Gastrocnemius medialis (tissue), 4 donors: Measurements from ENCODE around the gene PTPRE. TPM values are rescaled to one million over a fixed set of nuclear protein-coding genes. Genes with fewer than 3 reads are reported as not detected.

ENCODE experiments used
- ATAC-seq, 2 donors: fragments of 150-250 bp; one replicate each; pipeline ENCODE4 v1.9.1; 2016
- DNase-seq, 2 donors: peaks; one replicate each; pipeline ENCODE4 v3.0.0-alpha.2; 2019
- H3K27ac ChIP-seq, 4 donors: fragments of 200-600 bp; sonication (generic); 1 replicate in 1 of 4; 2 replicates in 3 of 4; pipeline ENCODE4 v1.5.1; 2016 to 2018; ENCODE audit warnings: mild to moderate bottlenecking in 2 of 4, moderate library complexity in 1 of 4
- H3K27me3 ChIP-seq, 3 donors: fragments of 200-600 bp; sonication (generic) in 2 of 3; 1 replicate in 1 of 3; 2 replicates in 2 of 3; pipeline versions ENCODE4 v1.5.1 to v1.6.0; 2016 to 2019; ENCODE audit warnings: mild to moderate bottlenecking in 1 of 3, moderate library complexity in 1 of 3
- H3K36me3 ChIP-seq, 2 donors: fragments of 200-600 bp; sonication (generic) in 1 of 2; one replicate each; pipeline ENCODE4 v1.5.1; 2017 to 2018
- H3K4me1 ChIP-seq, 2 donors: fragments of 200-600 bp; sonication (generic) in 1 of 2; one replicate each; pipeline ENCODE4 v1.5.1; 2016 to 2017; ENCODE audit warnings: mild to moderate bottlenecking in 2 of 2
- H3K4me3 ChIP-seq, 4 donors: fragments of 200-600 bp; sonication (generic) in 3 of 4; 1 replicate in 1 of 4; 2 replicates in 3 of 4; pipeline ENCODE4 v1.5.1; 2016 to 2019; ENCODE audit warnings: mild to moderate bottlenecking in 2 of 4
- H3K9me3 ChIP-seq, 3 donors: fragments of 200-600 bp; sonication (generic) in 2 of 3; 1 replicate in 1 of 3; 2 replicates in 2 of 3; pipeline ENCODE4 v1.5.1; 2016 to 2019
- POLR2A ChIP-seq, 2 donors: fragments of 450-650 bp; IDR thresholded peaks; one replicate each; pipeline ENCODE4 v1.6.1; 2017; ENCODE audit warnings: antibody characterized with exemption in 2 of 2, mild to moderate bottlenecking in 2 of 2, moderate library complexity in 2 of 2
- in situ Hi-C, 4 donors: fragments of 200-750 bp; cut with MboI; loops; one replicate each; pipeline versions ENCODE4 v1.15.0 to v1.8.0; 2017; ENCODE audit warnings: low sequenced_read_pairs in 4 of 4
- intact Hi-C: fragments of 100-400 bp; cut with DNase I; formaldehyde crosslinking; loops from one replicate; pipeline ENCODE4 v1.15.1; 2023; ENCODE audit warnings: low total_unique reads
- total RNA-seq, 4 donors: library from RNA; depleted of rRNA; stranded (reverse); fragments of >200 nt; gene quantifications; one replicate each; pipeline versions ENCODE4 v1.1.0 to v1.2.3, GENCODE V29; 2016
- TF ChIP-seq, protein P1 (sequence below), 5 experiments: fragments of 450-650 bp in 3 of 5; fragments of 200-600 bp in 2 of 5; sonication (generic) in 2 of 5; IDR thresholded peaks in 4 of 5; conservative IDR thresholded peaks in 1 of 5; 1 replicate in 4 of 5; 2 replicates in 1 of 5; pipeline ENCODE4 v1.5.1; 2016 to 2019; ENCODE audit warnings: antibody characterized with exemption in 5 of 5, mild to moderate bottlenecking in 3 of 5, moderate library complexity in 3 of 5

The PTPRE gene
- total RNA-seq, 4 donors from 2014 or later, result 0.97 to 2.2 (median 1.6) TPM

DNA sequence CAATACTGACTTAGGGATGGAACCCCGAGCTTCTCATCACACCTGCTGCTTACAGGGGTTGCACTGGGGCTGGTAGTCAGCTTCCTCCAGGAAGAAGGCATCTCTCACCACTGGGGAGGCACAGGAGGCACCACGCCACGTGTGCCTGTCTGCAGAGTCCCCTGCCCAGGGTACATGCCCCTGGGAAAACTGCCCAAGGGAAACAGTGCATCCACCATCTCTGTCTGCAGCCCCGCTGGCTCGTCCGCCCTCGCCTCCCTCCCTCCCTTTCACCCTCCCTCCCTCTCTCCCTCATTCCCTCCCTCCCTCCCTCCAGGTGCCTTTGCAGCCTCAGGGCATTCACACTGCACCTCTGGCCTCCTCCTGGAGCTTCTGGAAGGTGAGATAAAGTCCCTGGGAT lies 101.1 kb downstream of the PTPRE start:
- intact Hi-C loops, result no loop called here
- Histone ChIP-seq H3K4me1 (peaks cover 0 to 3% of the 10 kb centered on the region in 2 donors), H3K27ac (no peak overlapping the region), H3K36me3 (no peaks in the 10 kb centered on the region), H3K4me3 (no peak overlapping the region), H3K27me3 (no peaks in the 10 kb centered on the region), H3K9me3 (no peaks in the 10 kb centered on the region)
- no peak for DNase-seq
- in situ Hi-C loops, result no loop called here
- ATAC-seq, result no peak
- TF ChIP-seq, protein P1, sequence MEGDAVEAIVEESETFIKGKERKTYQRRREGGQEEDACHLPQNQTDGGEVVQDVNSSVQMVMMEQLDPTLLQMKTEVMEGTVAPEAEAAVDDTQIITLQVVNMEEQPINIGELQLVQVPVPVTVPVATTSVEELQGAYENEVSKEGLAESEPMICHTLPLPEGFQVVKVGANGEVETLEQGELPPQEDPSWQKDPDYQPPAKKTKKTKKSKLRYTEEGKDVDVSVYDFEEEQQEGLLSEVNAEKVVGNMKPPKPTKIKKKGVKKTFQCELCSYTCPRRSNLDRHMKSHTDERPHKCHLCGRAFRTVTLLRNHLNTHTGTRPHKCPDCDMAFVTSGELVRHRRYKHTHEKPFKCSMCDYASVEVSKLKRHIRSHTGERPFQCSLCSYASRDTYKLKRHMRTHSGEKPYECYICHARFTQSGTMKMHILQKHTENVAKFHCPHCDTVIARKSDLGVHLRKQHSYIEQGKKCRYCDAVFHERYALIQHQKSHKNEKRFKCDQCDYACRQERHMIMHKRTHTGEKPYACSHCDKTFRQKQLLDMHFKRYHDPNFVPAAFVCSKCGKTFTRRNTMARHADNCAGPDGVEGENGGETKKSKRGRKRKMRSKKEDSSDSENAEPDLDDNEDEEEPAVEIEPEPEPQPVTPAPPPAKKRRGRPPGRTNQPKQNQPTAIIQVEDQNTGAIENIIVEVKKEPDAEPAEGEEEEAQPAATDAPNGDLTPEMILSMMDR (IDR thresholded peaks at IDR 0.05 in 4 of 5, conservative IDR thresholded peaks at IDR 0.05 in 1 of 5), result no peak
- TF ChIP-seq POLR2A (IDR thresholded peaks at IDR 0.05), result no peak

DNA sequence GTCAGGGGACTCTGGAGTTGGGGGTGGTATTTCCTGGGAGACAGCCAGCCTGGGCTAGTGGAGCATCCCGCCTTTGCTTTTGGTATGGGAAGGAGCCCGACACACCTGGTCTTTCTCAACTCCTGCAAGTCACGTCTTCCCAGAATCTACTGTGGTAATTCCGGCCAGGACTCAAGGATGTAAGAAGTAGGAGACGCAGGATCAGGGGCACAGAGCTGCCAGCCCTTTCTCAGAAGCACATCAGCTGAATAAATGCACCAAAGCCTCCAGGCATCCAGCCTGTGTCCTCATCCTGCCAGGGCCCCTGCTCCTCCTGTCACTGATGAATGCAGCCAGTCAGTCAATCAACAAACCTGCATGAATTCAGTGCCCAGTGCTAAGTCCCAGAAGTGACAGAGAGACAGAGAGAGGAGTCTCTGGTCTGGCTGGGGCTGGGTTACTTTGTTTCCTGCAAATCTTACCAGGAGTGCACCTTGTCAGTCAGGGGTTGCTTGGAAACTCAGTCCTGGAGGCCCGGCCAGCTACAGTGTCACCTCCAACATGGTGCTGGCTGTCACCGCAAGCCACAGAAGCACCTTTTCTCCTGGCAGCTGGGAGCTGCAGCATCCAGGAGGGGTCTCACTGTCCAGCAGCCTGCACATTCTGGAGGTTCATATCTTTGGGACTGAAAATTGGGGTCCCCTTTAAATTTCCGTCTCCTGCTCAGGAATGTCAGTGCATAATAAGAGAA lies 101.8 kb downstream of the PTPRE start:
- in situ Hi-C loops (no loop called here), intact Hi-C loops (no loop called here)
- TF ChIP-seq, protein P1 (IDR thresholded peaks at IDR 0.05 in 4 of 5, conservative IDR thresholded peaks at IDR 0.05 in 1 of 5), result no peak
- TF ChIP-seq POLR2A (IDR thresholded peaks at IDR 0.05), result no peak
- DNase-seq (no peak), ATAC-seq (no peak)
- Histone ChIP-seq H3K4me1 (peaks cover 0 to 3% of the 10 kb centered on the region in 2 donors), H3K36me3 (no peaks in the 10 kb centered on the region), H3K9me3 (no peaks in the 10 kb centered on the region), H3K27ac (no peak overlapping the region), H3K4me3 (no peak overlapping the region), H3K27me3 (no peaks in the 10 kb centered on the region)

DNA sequence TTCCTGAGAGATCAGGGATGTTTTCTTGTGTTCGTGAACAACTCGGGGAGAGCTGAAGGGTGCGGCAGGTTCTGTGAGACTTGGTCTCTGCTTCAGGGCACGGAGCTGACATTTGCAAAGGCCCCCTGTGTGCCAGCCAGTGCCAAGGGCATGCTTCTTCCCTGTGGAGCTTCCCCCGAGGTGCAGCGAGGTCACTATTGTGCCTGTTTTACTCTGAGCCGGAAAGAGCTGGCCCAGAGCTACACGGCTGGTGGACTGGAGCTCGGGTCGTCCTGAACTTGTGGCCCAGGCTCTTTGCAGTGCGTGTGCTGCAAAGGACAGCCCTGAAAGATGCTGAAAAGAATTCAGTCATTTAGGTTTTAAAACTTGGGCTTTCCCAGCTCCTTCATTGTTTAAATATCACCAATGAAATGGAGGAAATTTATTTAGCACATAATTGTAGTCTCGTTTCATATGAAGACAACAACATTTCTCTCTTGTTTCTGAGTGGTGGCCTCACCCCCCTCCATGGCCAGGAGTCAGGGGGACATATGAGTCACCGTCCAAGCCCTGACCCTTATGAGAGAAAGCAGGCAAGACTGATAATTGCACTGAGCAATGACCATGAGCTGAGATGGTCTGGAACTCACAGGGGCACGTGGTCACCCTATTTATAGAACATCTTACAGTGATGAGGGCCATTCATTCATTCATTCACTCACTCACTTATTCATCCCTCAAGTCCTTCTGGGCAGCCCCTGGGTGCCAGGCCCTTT lies 102.6 kb downstream of the PTPRE start:
- Histone ChIP-seq H3K36me3 (no peaks in the 10 kb centered on the region), H3K4me1 (peaks cover 0 to 3% of the 10 kb centered on the region in 2 donors), H3K4me3 (no peak overlapping the region), H3K27me3 (no peaks in the 10 kb centered on the region), H3K9me3 (no peaks in the 10 kb centered on the region), H3K27ac (no peak overlapping the region)
- ATAC-seq (no peak), DNase-seq (no peak)
- in situ Hi-C loops, result loop anchor here (5.0 to 10.0 kb wide), 2 partner anchors 97 to 105 kb away; partner anchors contain the start of gene PTPRE (in 2 of the 4)
- TF ChIP-seq POLR2A (IDR thresholded peaks at IDR 0.05), result no peak
- TF ChIP-seq, protein P1 (IDR thresholded peaks at IDR 0.05 in 4 of 5, conservative IDR thresholded peaks at IDR 0.05 in 1 of 5), result no peak
- intact Hi-C loops, result no loop called here

DNA sequence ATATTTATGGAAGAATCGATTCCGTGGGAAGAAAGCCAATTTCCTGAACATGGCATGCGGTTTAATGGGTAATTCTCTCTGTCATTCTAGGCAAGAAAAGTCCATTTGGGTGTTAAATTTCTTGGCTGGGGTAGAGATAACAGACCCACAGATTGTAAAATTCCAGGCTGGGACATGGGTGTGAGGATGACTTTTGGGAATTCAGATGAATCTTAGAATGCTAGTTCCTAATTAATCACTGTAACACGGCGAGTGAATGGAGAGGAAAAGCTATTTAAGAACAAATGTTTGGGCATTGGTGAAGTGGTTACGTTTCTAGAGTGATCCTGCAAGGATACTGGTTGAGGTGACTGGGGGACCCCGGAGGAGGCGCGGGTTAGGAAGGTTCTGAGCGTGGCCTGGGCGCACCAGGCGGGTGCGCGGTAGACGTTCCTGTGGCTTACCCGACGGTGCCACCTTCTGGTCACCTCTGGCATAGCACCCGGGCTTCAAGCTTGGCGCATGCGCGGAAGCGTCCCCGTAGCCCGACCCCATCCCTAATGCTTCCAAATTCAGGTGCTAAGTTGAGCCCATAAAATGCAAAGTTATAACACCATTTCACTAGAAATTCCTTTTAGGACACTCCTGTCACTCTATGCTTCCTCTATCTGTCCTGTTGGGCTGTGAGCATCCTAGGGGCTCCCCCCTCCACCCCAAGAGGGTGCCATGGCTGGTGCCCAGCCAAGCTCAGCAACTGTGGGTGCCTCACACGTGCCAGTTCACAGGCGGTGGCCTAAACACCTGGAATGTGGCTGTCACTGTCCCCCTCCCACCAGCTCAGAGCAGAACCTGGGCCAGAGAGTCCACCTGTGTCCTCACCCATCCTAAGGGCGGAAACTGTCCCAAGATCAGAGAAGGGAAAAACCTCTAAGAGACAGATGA lies 104.4 kb downstream of the PTPRE start:
- peak; percentile 85 to 90 for ATAC-seq
- no peak overlapping the region for H3K4me3 ChIP-seq
- no peak overlapping the region for H3K27ac ChIP-seq
- intact Hi-C loops (loop anchor here (1.0 kb wide), 2 partner anchors 58 to 104 kb away; partner anchors contain the start of gene PTPRE), in situ Hi-C loops (loop anchor here (5.0 to 10.0 kb wide), 2 partner anchors 99 to 107 kb away; partner anchors contain the start of gene PTPRE (in 2 of the 4))
- TF ChIP-seq, protein P1 (IDR thresholded peaks at IDR 0.05 in 4 of 5, conservative IDR thresholded peaks at IDR 0.05 in 1 of 5), result peak; percentile 85 to 99 (median 95)
- TF ChIP-seq POLR2A (IDR thresholded peaks at IDR 0.05), result no peak
- no peaks in the 10 kb centered on the region for H3K36me3 ChIP-seq
- peaks cover 0 to 3% of the 10 kb centered on the region in 2 donors for H3K4me1 ChIP-seq
- no peaks in the 10 kb centered on the region for H3K9me3 ChIP-seq
- no peaks in the 10 kb centered on the region for H3K27me3 ChIP-seq
- DNase-seq, result peak; percentile 47 to 62
